GM21786 (cell line): ENCODE measurements around the gene XRCC3.

Experiments used
- ATAC-seq: cut with Tn5 transposase; IDR thresholded peaks from one replicate; pipeline ENCODE4 v1.9.1; 2021; ENCODE audit not compliant: unreplicated experiment

XRCC3 gene

GRCh38 chr14:103738701-103739451 lies 23.6 kb upstream of the XRCC3 start:
- no peak for ATAC-seq

GRCh38 chr14:103738166-103738565 lies 22.9 kb upstream of the XRCC3 start:
- no peak for ATAC-seq

GRCh38 chr14:103737432-103738045 lies 22.3 kb upstream of the XRCC3 start:
- ATAC-seq: no peak

- no peak for ATAC-seq
Measured at GRCh38 chr14:103736546-103737431, 21.5 kb upstream of the XRCC3 start.

GRCh38 chr14:103735815-103736545 lies 20.7 kb upstream of the XRCC3 start:
- no peak for ATAC-seq

- ATAC-seq: no peak
Measured at GRCh38 chr14:103735439-103735814, 20.2 kb upstream of the XRCC3 start.

GRCh38 chr14:103735022-103735421 lies 19.8 kb upstream of the XRCC3 start:
- ATAC-seq: no peak

- no peak for ATAC-seq
Measured at GRCh38 chr14:103734081-103734888, 19.0 kb upstream of the XRCC3 start.

GRCh38 chr14:103733651-103734050 lies 18.4 kb upstream of the XRCC3 start:
- no peak for ATAC-seq

- ATAC-seq: no peak
Measured at GRCh38 chr14:103732868-103733620, 17.8 kb upstream of the XRCC3 start.

- no peak for ATAC-seq
Measured at GRCh38 chr14:103731916-103732867, 16.9 kb upstream of the XRCC3 start.

GRCh38 chr14:103731481-103731880 lies 16.2 kb upstream of the XRCC3 start:
- ATAC-seq: no peak

GRCh38 chr14:103730490-103731035 lies 15.3 kb upstream of the XRCC3 start:
- ATAC-seq: no peak

GRCh38 chr14:103729496-103730448 lies 14.5 kb upstream of the XRCC3 start:
- no peak for ATAC-seq

- ATAC-seq: no peak
Measured at GRCh38 chr14:103728721-103729120, 13.5 kb upstream of the XRCC3 start.

- no peak for ATAC-seq
Measured at GRCh38 chr14:103728141-103728540, 12.9 kb upstream of the XRCC3 start.
